Measurements from ENCODE around the gene SPATC1L.

The SPATC1L gene

GRCh38 chr21:46119144-46119636 lies 65.1 kb downstream of the SPATC1L start:
- H3K27ac ChIP-seq: no peak overlapping the region
- TF ChIP-seq CTCF (conservative IDR thresholded peaks at IDR 0.05): no peak

DNA sequence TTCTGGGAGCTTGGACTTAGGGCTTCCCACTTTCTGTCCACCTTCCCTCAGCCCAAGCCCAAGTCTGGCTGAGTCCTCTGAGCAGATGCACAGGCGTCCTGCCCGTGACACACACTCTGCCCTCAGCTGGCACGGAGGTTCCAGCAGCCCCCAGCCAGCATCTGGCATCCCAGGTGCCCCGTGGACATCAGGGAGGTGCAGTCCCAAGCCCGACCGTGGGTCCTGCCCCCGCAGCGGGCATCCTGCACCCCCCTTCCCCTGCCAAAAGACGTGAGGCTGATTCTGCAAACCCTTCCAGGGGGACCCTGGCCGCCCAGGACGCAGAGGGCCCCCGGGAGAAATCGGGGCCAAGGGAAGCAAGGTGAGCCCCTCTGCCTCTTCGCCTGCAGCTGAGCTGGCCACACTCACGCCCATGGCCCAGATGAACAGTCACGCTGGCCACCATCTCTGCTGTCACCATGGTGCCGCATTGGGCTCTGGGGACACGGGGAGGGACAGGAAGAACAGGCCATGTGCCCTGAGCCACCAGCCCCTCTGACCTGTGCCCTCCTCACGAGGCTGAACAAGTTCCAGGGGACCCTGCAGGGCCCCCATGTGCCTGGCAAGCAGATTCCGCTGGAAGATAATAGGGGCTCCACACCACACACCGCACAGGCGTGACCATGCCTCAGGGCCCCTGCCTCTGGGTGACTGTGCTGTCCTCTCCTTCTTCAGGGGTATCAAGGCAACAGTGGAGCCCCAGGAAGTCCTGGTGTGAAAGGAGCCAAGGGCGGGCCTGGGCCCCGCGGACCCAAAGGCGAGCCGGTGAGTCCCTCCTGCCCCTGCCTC lies 65.7 kb downstream of the SPATC1L start:
- H3K27ac ChIP-seq: no peak overlapping the region
- TF ChIP-seq CTCF (conservative IDR thresholded peaks at IDR 0.05): no peak

DNA sequence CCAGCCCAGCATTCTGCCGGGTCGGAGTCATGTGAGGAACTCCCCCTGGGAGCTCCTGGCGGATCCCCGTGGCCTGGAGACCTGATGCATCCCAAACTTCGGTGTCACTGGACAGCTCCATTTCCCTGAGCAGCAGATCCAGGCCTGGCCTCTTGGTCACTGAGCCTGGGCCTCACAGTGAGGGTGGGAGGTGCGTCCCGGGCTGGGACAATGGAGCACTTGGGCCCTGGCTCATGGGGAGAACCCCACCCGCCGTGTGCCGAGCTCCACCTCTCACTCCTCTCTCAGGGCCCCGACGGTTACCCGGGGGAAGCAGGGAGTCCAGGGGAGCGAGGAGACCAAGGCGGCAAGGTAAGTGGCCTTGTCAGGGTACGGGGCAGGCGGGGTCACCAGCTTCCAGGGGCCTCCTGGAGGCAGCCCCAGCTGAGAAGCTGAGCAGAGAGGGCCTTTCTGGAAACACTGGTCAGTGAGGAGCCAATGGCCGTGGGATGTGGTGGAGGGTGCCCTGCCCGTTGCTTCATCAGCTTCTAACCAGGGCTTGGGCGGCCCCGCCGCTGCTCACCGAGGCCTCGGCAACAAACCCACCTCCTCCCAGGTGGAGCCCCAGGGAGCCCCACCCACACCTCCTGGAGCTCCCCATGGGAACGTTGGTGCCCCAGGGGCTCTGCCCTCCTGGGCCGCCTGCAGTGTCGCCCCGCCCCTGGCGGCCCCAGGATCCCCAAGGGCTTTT lies 66.5 kb downstream of the SPATC1L start:
- no peak for TF ChIP-seq CTCF (conservative IDR thresholded peaks at IDR 0.05)
- no peak overlapping the region; the same call in 1 of the 2 replicates for H3K27ac ChIP-seq

GRCh38 chr21:46116776-46117585 lies 67.3 kb downstream of the SPATC1L start:
- TF ChIP-seq CTCF (conservative IDR thresholded peaks at IDR 0.05): no peak
- H3K27ac ChIP-seq: no peak overlapping the region; the same call in 1 of the 2 replicates

- no peak overlapping the region for H3K27ac ChIP-seq
- TF ChIP-seq CTCF (conservative IDR thresholded peaks at IDR 0.05): no peak
These were observed 68.0 kb downstream of the SPATC1L start for GRCh38 chr21:46116189-46116775.

GRCh38 chr21:46115441-46116188 lies 68.6 kb downstream of the SPATC1L start:
- no peak for TF ChIP-seq CTCF (conservative IDR thresholded peaks at IDR 0.05)
- H3K27ac ChIP-seq: no peak overlapping the region
